ENCODE results near the gene CES4A.

DNA sequence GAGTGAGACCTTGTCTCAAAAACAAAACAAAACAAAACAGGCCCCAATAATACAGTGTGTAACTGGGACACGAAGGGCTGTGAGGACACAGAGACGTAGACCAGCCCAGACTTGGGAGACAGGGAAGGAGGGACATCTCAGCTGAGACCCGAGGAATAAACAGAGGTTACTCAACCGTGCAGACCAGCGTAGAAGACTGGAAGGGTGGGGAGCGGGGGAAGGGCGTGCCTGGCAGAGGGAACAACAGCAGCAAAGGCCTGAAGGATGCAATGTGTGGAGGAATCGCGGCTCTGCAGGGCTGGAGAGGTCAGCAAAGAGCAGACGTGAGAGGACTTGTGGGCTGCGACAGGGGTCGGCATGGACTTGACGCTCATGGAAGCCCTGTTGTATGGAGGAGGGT, 11.6 kb upstream of the CES4A start:
- TF ChIP-seq ZNF624 (tag by site-specific recombination; IDR thresholded peaks at IDR 0.05) = no peak
- TF ChIP-seq, protein P1, sequence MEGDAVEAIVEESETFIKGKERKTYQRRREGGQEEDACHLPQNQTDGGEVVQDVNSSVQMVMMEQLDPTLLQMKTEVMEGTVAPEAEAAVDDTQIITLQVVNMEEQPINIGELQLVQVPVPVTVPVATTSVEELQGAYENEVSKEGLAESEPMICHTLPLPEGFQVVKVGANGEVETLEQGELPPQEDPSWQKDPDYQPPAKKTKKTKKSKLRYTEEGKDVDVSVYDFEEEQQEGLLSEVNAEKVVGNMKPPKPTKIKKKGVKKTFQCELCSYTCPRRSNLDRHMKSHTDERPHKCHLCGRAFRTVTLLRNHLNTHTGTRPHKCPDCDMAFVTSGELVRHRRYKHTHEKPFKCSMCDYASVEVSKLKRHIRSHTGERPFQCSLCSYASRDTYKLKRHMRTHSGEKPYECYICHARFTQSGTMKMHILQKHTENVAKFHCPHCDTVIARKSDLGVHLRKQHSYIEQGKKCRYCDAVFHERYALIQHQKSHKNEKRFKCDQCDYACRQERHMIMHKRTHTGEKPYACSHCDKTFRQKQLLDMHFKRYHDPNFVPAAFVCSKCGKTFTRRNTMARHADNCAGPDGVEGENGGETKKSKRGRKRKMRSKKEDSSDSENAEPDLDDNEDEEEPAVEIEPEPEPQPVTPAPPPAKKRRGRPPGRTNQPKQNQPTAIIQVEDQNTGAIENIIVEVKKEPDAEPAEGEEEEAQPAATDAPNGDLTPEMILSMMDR (tag by site-specific recombination; IDR thresholded peaks at IDR 0.05) = no peak
- TF ChIP-seq, protein P2, sequence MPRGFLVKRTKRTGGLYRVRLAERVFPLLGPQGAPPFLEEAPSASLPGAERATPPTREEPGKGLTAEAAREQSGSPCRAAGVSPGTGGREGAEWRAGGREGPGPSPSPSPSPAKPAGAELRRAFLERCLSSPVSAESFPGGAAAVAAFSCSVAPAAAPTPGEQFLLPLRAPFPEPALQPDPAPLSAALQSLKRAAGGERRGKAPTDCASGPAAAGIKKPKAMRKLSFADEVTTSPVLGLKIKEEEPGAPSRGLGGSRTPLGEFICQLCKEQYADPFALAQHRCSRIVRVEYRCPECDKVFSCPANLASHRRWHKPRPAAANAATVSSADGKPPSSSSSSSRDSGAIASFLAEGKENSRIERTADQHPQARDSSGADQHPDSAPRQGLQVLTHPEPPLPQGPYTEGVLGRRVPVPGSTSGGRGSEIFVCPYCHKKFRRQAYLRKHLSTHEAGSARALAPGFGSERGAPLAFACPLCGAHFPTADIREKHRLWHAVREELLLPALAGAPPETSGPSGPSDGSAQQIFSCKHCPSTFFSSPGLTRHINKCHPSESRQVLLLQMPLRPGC (tag by site-specific recombination; IDR thresholded peaks at IDR 0.05) = no peak
- no peak for TF ChIP-seq ZNF223 (tag by site-specific recombination; IDR thresholded peaks at IDR 0.05)
- no peak for TF ChIP-seq ZNF174 (tag by site-specific recombination; IDR thresholded peaks at IDR 0.05)
- TF ChIP-seq MYNN (tag by site-specific recombination; IDR thresholded peaks at IDR 0.05; ENCODE audit: borderline replicate concordance) = no peak
- no peak for TF ChIP-seq ZNF791 (tag by site-specific recombination; IDR thresholded peaks at IDR 0.05)
- no peak for TF ChIP-seq ZNF629 (tag by site-specific recombination; IDR thresholded peaks at IDR 0.05)

All from HEK293 (cell line).